ENCODE measurements around the gene LAMTOR2.

DNA sequence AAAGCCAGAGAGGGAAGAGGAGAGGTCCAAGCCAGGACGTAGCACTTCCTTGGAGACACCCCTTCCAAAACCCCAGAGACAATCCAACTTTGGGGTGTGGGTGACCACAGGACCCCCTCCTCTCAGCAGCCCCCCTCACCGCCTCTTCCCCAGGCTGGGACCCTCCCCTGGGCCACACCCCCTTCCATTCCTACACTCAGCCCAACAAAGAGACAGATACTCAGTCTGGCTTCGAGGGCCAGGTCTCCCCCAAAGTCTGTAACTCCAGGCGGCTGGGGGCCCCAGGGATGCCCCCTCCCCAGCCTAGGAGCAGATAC is 26.2 kb downstream of the LAMTOR2 start:
- no peak for TF ChIP-seq CTCF (IDR thresholded peaks at IDR 0.05; ENCODE audit: low read depth, low read length, poor library complexity, severe bottlenecking)
- TF ChIP-seq EZH2phosphoT487 (IDR thresholded peaks at IDR 0.05; ENCODE audit: borderline replicate concordance, low read length), result no peak

Measured in DOHH2 (cell line).